GM23338 (cell line): ENCODE data around the gene MAP1B. TPM values are rescaled to one million over a fixed set of nuclear protein-coding genes. Genes with fewer than 3 reads are reported as not detected.

Experiments
- ATAC-seq: fragments of 200-7000 bp; cut with Tn5 transposase; 3 replicates; pipeline ENCODE4 v1.9.1; 2020
- DNase-seq: peaks from one replicate; pipeline ENCODE4 v3.0.0-alpha.2; 2015; ENCODE audit warnings: low spot score
- H2AFZ ChIP-seq: fragments of 200-600 bp; sonication (generic); 2 replicates; pipeline ENCODE4 v1.8.0; 2016; ENCODE audit warnings: antibody characterized with exemption, mild to moderate bottlenecking, moderate library complexity
- H3F3A ChIP-seq: fragments of 200-600 bp; sonication (generic); replicated peaks from 2 replicates; pipeline ENCODE4 v1.8.0; 2017; ENCODE audit warnings: antibody characterized with exemption, mixed run types, low read depth
- H3K27ac ChIP-seq: fragments of 200-600 bp; sonication (generic); 2 replicates; pipeline ENCODE4 v1.6.1; 2016; ENCODE audit warnings: low read depth
- H3K27me3 ChIP-seq: fragments of 200-600 bp; sonication (generic); 2 replicates; pipeline ENCODE4 v1.8.0; 2016; ENCODE audit warnings: mild to moderate bottlenecking, mixed run types, moderate library complexity; ENCODE audit not compliant: insufficient read depth
- H3K36me3 ChIP-seq: fragments of 200-600 bp; sonication (generic); 2 replicates; pipeline ENCODE4 v1.8.0; 2016; ENCODE audit warnings: mild to moderate bottlenecking; ENCODE audit not compliant: insufficient read depth
- H3K4me1 ChIP-seq: fragments of 200-600 bp; sonication (generic); 2 replicates; pipeline ENCODE4 v1.8.0; 2016; ENCODE audit warnings: mild to moderate bottlenecking, moderate library complexity; ENCODE audit not compliant: insufficient read depth
- H3K4me2 ChIP-seq: fragments of 200-600 bp; sonication (generic); 2 replicates; pipeline ENCODE4 v1.7.1; 2017; ENCODE audit warnings: mixed run types
- H3K4me3 ChIP-seq: fragments of 200-600 bp; sonication (generic); 2 replicates; pipeline ENCODE4 v1.6.1; 2016; ENCODE audit warnings: mixed run types
- H3K79me2 ChIP-seq: fragments of 200-600 bp; sonication (generic); replicated peaks from 2 replicates; pipeline ENCODE4 v1.8.0; 2017; ENCODE audit warnings: mild to moderate bottlenecking; ENCODE audit not compliant: insufficient read depth
- H3K9me2 ChIP-seq: fragments of 200-600 bp; sonication (generic); 2 replicates; pipeline ENCODE4 v1.8.0; 2017; ENCODE audit not compliant: insufficient read depth
- H4K20me1 ChIP-seq: fragments of 200-600 bp; sonication (generic); replicated peaks from 2 replicates; pipeline ENCODE4 v1.8.0; 2017; ENCODE audit warnings: mild to moderate bottlenecking; ENCODE audit not compliant: insufficient read depth
- H3K27ac Mint-ChIP-seq: 2 replicates; pipeline ENCODE4 v1.8.0; 2020; ENCODE audit warnings: inconsistent platforms, mild to moderate bottlenecking, moderate library complexity, mixed read lengths
- H3K27me3 Mint-ChIP-seq: 3 replicates; pipeline ENCODE4 v1.8.0; 2022; ENCODE audit warnings: low read depth, mild to moderate bottlenecking, moderate library complexity, mixed read lengths, inconsistent platforms; ENCODE audit not compliant: insufficient read depth, poor library complexity
- H3K36me3 Mint-ChIP-seq: 3 replicates; pipeline ENCODE4 v1.8.0; 2021; ENCODE audit warnings: low read depth, mild to moderate bottlenecking, inconsistent platforms, moderate library complexity, mixed read lengths
- H3K4me1 Mint-ChIP-seq: 3 replicates; pipeline ENCODE4 v1.8.0; 2020; ENCODE audit warnings: mild to moderate bottlenecking, inconsistent platforms, mixed read lengths
- H3K4me3 Mint-ChIP-seq: 3 replicates; pipeline ENCODE4 v1.8.0; 2021; ENCODE audit warnings: moderate library complexity, mild to moderate bottlenecking, inconsistent platforms, mixed read lengths
- H3K9me3 Mint-ChIP-seq: 3 replicates; pipeline ENCODE4 v1.8.0; 2020; ENCODE audit warnings: moderate library complexity, mild to moderate bottlenecking, inconsistent platforms, mixed read lengths
- CREB1 ChIP-seq: fragments of 250-450 bp; sonication (Bioruptor Pico); IDR thresholded peaks from 2 replicates; pipeline ENCODE4 v1.5.0; 2020; ENCODE audit warnings: low read depth, mild to moderate bottlenecking, moderate library complexity
- EZH2 ChIP-seq: fragments of 200-600 bp; sonication (generic); IDR thresholded peaks from one replicate; pipeline ENCODE4 v1.8.0; 2017; ENCODE audit warnings: antibody characterized with exemption, mild to moderate bottlenecking, low read depth; ENCODE audit not compliant: unreplicated experiment
- JUNB ChIP-seq: IDR thresholded peaks from one replicate; pipeline ENCODE4 v1.6.1; 2016; ENCODE audit warnings: antibody characterized with exemption; ENCODE audit not compliant: unreplicated experiment
- NANOG ChIP-seq: IDR thresholded peaks from 2 replicates; pipeline ENCODE4 v1.6.1; 2016; ENCODE audit warnings: antibody characterized with exemption, borderline replicate concordance
- POLR2AphosphoS5 ChIP-seq: IDR thresholded peaks from 2 replicates; pipeline ENCODE4 v1.6.1; 2016; ENCODE audit warnings: antibody characterized with exemption, low read depth
- REST ChIP-seq: IDR thresholded peaks from one replicate; pipeline ENCODE4 v1.6.1; 2018; ENCODE audit warnings: antibody characterized with exemption; ENCODE audit not compliant: unreplicated experiment
- STAT1 ChIP-seq: IDR thresholded peaks from one replicate; pipeline ENCODE4 v1.6.1; 2016; ENCODE audit warnings: antibody characterized with exemption; ENCODE audit not compliant: unreplicated experiment
- ZNF114 ChIP-seq: fragments of 250-450 bp; sonication (Bioruptor Pico); IDR thresholded peaks from 2 replicates; pipeline ENCODE4 v1.5.0; 2020; ENCODE audit warnings: mild to moderate bottlenecking, moderate library complexity
- ZNF331 ChIP-seq: fragments of 250-450 bp; sonication (Bioruptor Pico); IDR thresholded peaks from 2 replicates; pipeline ENCODE4 v1.5.0; 2020; ENCODE audit warnings: low read depth, mild to moderate bottlenecking, moderate library complexity
- ZNF462 ChIP-seq: fragments of 250-450 bp; sonication (Bioruptor Pico); IDR thresholded peaks from 2 replicates; pipeline ENCODE4 v1.5.0; 2020; ENCODE audit warnings: mild to moderate bottlenecking, moderate library complexity
- polyA plus RNA-seq: library from polyadenylated mRNA; unstranded; fragments of >200 nt; fragmentation: Nextera tagmentation; extraction: Ambion mirVana; gene quantifications from 2 replicates; pipeline ENCODE4 v1.2.1, GENCODE V29; 2016
- total RNA-seq: library from RNA; depleted of rRNA; stranded (reverse); fragments of >200 nt; shearing (Covaris generic); gene quantifications from 2 replicates; pipeline ENCODE4 v1.2.3, GENCODE V29; 2014
- TF ChIP-seq, protein P1 (sequence below), 2 experiments: fragments of 200-600 bp in 1 of 2; sonication (generic) in 1 of 2; conservative IDR thresholded peaks; 2 replicates each; pipeline versions ENCODE4 v1.5.1 to v1.6.1; 2016 to 2017; ENCODE audit warnings: antibody characterized with exemption in 2 of 2, low read depth in 2 of 2, mild to moderate bottlenecking in 2 of 2, moderate library complexity in 1 of 2
- TF ChIP-seq, protein P2 (sequence below): IDR thresholded peaks from 2 replicates; pipeline ENCODE4 v1.6.1; 2016; ENCODE audit warnings: antibody characterized with exemption

MAP1B gene
- total and polyA plus RNA-seq, 2 experiments from 2014 or later, result 148 to 263 TPM

DNA sequence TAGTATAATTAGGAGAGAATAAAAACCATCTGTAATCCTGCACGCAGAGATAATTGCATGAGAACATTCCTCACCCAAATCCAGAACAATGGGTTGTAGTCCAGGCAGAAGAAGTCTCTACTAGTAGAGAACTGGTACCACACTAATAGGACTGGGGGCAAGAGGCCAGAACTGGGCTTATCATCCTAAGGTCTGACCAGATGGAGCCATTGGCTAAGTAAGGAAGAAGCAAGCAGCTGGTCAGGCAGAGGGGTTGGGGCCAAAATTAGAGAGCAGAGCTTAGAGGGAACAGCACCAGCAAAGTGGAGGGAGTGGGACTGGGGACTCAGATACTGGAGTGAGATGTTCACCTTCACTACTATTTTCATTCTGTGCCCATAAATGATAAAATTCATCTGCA is 35.4 kb upstream of the MAP1B start:
- peaks cover 38% of the 10 kb centered on the region for H3K4me1 Mint-ChIP-seq
- peaks cover 27% of the 10 kb centered on the region for H3K4me1 ChIP-seq
- TF ChIP-seq ZNF114 (CRISPR knock-in tag), result no peak
- no peak for TF ChIP-seq NANOG
- no peak for TF ChIP-seq REST
- no peak for TF ChIP-seq POLR2AphosphoS5
- TF ChIP-seq, protein P1, sequence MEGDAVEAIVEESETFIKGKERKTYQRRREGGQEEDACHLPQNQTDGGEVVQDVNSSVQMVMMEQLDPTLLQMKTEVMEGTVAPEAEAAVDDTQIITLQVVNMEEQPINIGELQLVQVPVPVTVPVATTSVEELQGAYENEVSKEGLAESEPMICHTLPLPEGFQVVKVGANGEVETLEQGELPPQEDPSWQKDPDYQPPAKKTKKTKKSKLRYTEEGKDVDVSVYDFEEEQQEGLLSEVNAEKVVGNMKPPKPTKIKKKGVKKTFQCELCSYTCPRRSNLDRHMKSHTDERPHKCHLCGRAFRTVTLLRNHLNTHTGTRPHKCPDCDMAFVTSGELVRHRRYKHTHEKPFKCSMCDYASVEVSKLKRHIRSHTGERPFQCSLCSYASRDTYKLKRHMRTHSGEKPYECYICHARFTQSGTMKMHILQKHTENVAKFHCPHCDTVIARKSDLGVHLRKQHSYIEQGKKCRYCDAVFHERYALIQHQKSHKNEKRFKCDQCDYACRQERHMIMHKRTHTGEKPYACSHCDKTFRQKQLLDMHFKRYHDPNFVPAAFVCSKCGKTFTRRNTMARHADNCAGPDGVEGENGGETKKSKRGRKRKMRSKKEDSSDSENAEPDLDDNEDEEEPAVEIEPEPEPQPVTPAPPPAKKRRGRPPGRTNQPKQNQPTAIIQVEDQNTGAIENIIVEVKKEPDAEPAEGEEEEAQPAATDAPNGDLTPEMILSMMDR (conservative IDR thresholded peaks at IDR 0.05; ENCODE audit: low read depth in 2 of 2), result no peak
- no peak for TF ChIP-seq ZNF331 (CRISPR knock-in tag)
- TF ChIP-seq ZNF462 (CRISPR knock-in tag), result no peak
- TF ChIP-seq, protein P2, sequence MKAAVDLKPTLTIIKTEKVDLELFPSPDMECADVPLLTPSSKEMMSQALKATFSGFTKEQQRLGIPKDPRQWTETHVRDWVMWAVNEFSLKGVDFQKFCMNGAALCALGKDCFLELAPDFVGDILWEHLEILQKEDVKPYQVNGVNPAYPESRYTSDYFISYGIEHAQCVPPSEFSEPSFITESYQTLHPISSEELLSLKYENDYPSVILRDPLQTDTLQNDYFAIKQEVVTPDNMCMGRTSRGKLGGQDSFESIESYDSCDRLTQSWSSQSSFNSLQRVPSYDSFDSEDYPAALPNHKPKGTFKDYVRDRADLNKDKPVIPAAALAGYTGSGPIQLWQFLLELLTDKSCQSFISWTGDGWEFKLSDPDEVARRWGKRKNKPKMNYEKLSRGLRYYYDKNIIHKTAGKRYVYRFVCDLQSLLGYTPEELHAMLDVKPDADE, result no peak
- TF ChIP-seq STAT1, result no peak
- TF ChIP-seq EZH2, result no peak
- no peak for TF ChIP-seq JUNB
- TF ChIP-seq CREB1 (CRISPR knock-in tag), result no peak
- no peak overlapping the region for H3K27ac Mint-ChIP-seq
- no peak overlapping the region for H2AFZ ChIP-seq
- no peaks in the 10 kb centered on the region for H4K20me1 ChIP-seq
- no peaks in the 10 kb centered on the region for H3K36me3 ChIP-seq
- H3K4me3 Mint-ChIP-seq, result no peak overlapping the region
- H3K4me2 ChIP-seq, result no peak overlapping the region
- H3K27ac ChIP-seq, result no peak overlapping the region
- no peaks in the 10 kb centered on the region for H3K36me3 Mint-ChIP-seq
- H3K79me2 ChIP-seq, result no peaks in the 10 kb centered on the region
- no peak for ATAC-seq
- H3K9me2 ChIP-seq, result peaks cover 10% of the 10 kb centered on the region
- H3F3A ChIP-seq, result no peaks in the 10 kb centered on the region
- no peaks in the 10 kb centered on the region for H3K27me3 ChIP-seq
- no peaks in the 10 kb centered on the region for H3K9me3 Mint-ChIP-seq
- DNase-seq, result no peak
- no peak overlapping the region for H3K4me3 ChIP-seq
- H3K27me3 Mint-ChIP-seq, result peaks cover 9% of the 10 kb centered on the region
